Immature natural killer cell (primary cell): Measurements from ENCODE around the gene AFF2. TPM values are rescaled to one million over a fixed set of nuclear protein-coding genes. Genes with fewer than 3 reads are reported as not detected.

Source experiments
- DNase-seq, 3 donors: peaks; one replicate each; pipeline ENCODE4 v3.0.0; 2022; ENCODE audit warnings: mixed read lengths in 1 of 3
- H3K27ac Mint-ChIP-seq, 6 donors: one replicate each; pipeline ENCODE4 v1.8.0; 2020; ENCODE audit warnings: mixed read lengths in 6 of 6, mild to moderate bottlenecking in 5 of 6, inconsistent platforms in 4 of 6, moderate library complexity in 3 of 6
- H3K27me3 Mint-ChIP-seq, 3 donors: one replicate each; pipeline ENCODE4 v1.8.0; 2020 to 2021; ENCODE audit warnings: low read depth in 3 of 3, mild to moderate bottlenecking in 3 of 3, mixed read lengths in 3 of 3, moderate library complexity in 3 of 3, inconsistent platforms in 1 of 3
- H3K36me3 Mint-ChIP-seq, 3 donors: one replicate each; pipeline ENCODE4 v1.8.0; 2020; ENCODE audit warnings: mixed read lengths in 3 of 3, inconsistent platforms in 2 of 3, mild to moderate bottlenecking in 2 of 3
- H3K4me1 Mint-ChIP-seq, 2 donors: one replicate each; pipeline ENCODE4 v1.8.0; 2020; ENCODE audit warnings: inconsistent platforms in 2 of 2, mild to moderate bottlenecking in 2 of 2, mixed read lengths in 2 of 2, moderate library complexity in 1 of 2
- H3K4me3 Mint-ChIP-seq, 5 donors: one replicate each; pipeline ENCODE4 v1.8.0; 2020; ENCODE audit warnings: mild to moderate bottlenecking in 5 of 5, mixed read lengths in 5 of 5, inconsistent platforms in 3 of 5, moderate library complexity in 3 of 5
- H3K9me3 Mint-ChIP-seq, 6 donors: one replicate each; pipeline ENCODE4 v1.8.0; 2020; ENCODE audit warnings: mild to moderate bottlenecking in 6 of 6, mixed read lengths in 6 of 6, inconsistent platforms in 4 of 6, moderate library complexity in 3 of 6
- polyA plus RNA-seq, 3 donors: library from polyadenylated mRNA; unstranded; fragments of 300-500 nt; fragmentation: Illumina TruSeq; gene quantifications; one replicate each; pipeline ENCODE4 v1.2.3, GENCODE V29; 2021

The AFF2 gene
- polyA plus RNA-seq, 3 donors from 2014 or later, result not detected

- H3K4me1 Mint-ChIP-seq, result no peaks in the 10 kb centered on the region
- no peak overlapping the region for H3K27ac Mint-ChIP-seq
- no peaks in the 10 kb centered on the region for H3K36me3 Mint-ChIP-seq
- H3K27me3 Mint-ChIP-seq, result peaks cover 0 to 3% (median 0%) of the 10 kb centered on the region in 3 donors
- no peak for DNase-seq
- H3K4me3 Mint-ChIP-seq, result no peak overlapping the region
- peaks cover 0 to 2% (median 0%) of the 10 kb centered on the region in 6 donors for H3K9me3 Mint-ChIP-seq
Observed at GRCh38 chrX:148940411-148940996, 440.1 kb downstream of the AFF2 start.

GRCh38 chrX:148942754-148943153 lies 442.3 kb downstream of the AFF2 start:
- H3K27me3 Mint-ChIP-seq, result peaks cover 0 to 5% (median 0%) of the 10 kb centered on the region in 3 donors
- no peak overlapping the region for H3K4me3 Mint-ChIP-seq
- H3K27ac Mint-ChIP-seq, result no peak overlapping the region
- DNase-seq, result no peak
- H3K9me3 Mint-ChIP-seq, result peaks cover 0 to 2% (median 0%) of the 10 kb centered on the region in 6 donors
- H3K36me3 Mint-ChIP-seq, result no peaks in the 10 kb centered on the region
- no peaks in the 10 kb centered on the region for H3K4me1 Mint-ChIP-seq

- no peaks in the 10 kb centered on the region for H3K36me3 Mint-ChIP-seq
- H3K27me3 Mint-ChIP-seq, result peaks cover 0 to 5% (median 0%) of the 10 kb centered on the region in 3 donors
- no peak overlapping the region for H3K27ac Mint-ChIP-seq
- no peak overlapping the region for H3K4me3 Mint-ChIP-seq
- no peaks in the 10 kb centered on the region for H3K4me1 Mint-ChIP-seq
- DNase-seq, result no peak
- H3K9me3 Mint-ChIP-seq, result peaks cover 0 to 1% (median 0%) of the 10 kb centered on the region in 6 donors
Observed at GRCh38 chrX:148947399-148947975, 447.1 kb downstream of the AFF2 start.

- H3K27ac Mint-ChIP-seq, result no peak overlapping the region
- no peak for DNase-seq
- no peaks in the 10 kb centered on the region for H3K4me1 Mint-ChIP-seq
- H3K36me3 Mint-ChIP-seq, result no peaks in the 10 kb centered on the region
- no peak overlapping the region for H3K4me3 Mint-ChIP-seq
- H3K27me3 Mint-ChIP-seq, result peaks cover 0 to 7% (median 2%) of the 10 kb centered on the region in 3 donors
- no peaks in the 10 kb centered on the region for H3K9me3 Mint-ChIP-seq
Observed at GRCh38 chrX:148956352-148956751, 455.9 kb downstream of the AFF2 start.

- Mint-ChIP-seq H3K27me3 (peaks cover 0 to 7% (median 2%) of the 10 kb centered on the region in 3 donors), H3K27ac (no peak overlapping the region), H3K4me1 (no peaks in the 10 kb centered on the region), H3K4me3 (no peak overlapping the region), H3K9me3 (peaks cover 0 to 2% (median 0%) of the 10 kb centered on the region in 6 donors), H3K36me3 (no peaks in the 10 kb centered on the region)
- DNase-seq, result no peak
Observed at GRCh38 chrX:148958901-148959300, 458.5 kb downstream of the AFF2 start.

GRCh38 chrX:148960060-148960459 lies 459.6 kb downstream of the AFF2 start:
- no peak overlapping the region for H3K27ac Mint-ChIP-seq
- H3K36me3 Mint-ChIP-seq, result no peaks in the 10 kb centered on the region
- H3K9me3 Mint-ChIP-seq, result peaks cover 0 to 2% (median 0%) of the 10 kb centered on the region in 6 donors

GRCh38 chrX:148961985-148962384 lies 461.6 kb downstream of the AFF2 start:
- peaks cover 0 to 2% (median 0%) of the 10 kb centered on the region in 6 donors for H3K9me3 Mint-ChIP-seq
- H3K36me3 Mint-ChIP-seq, result no peaks in the 10 kb centered on the region

More at GRCh38 chrX:148960060-148960459, 459.6 kb downstream of the AFF2 start:
- peaks cover 0 to 7% (median 2%) of the 10 kb centered on the region in 3 donors for H3K27me3 Mint-ChIP-seq
- no peaks in the 10 kb centered on the region for H3K4me1 Mint-ChIP-seq
- no peak overlapping the region for H3K4me3 Mint-ChIP-seq
- no peak for DNase-seq

GRCh38 chrX:148976571-148977400 lies 476.4 kb downstream of the AFF2 start:
- H3K27ac Mint-ChIP-seq, result no peak overlapping the region
- H3K36me3 Mint-ChIP-seq, result no peaks in the 10 kb centered on the region
- no peaks in the 10 kb centered on the region for H3K9me3 Mint-ChIP-seq
- H3K4me3 Mint-ChIP-seq, result no peak overlapping the region
- no peak for DNase-seq
- H3K27me3 Mint-ChIP-seq, result peaks cover 0 to 2% (median 1%) of the 10 kb centered on the region in 3 donors
- H3K4me1 Mint-ChIP-seq, result no peaks in the 10 kb centered on the region

More at GRCh38 chrX:148961985-148962384, 461.6 kb downstream of the AFF2 start:
- H3K4me1 Mint-ChIP-seq, result no peaks in the 10 kb centered on the region
- peaks cover 0 to 7% (median 2%) of the 10 kb centered on the region in 3 donors for H3K27me3 Mint-ChIP-seq
- no peak overlapping the region for H3K27ac Mint-ChIP-seq
- DNase-seq, result no peak
- H3K4me3 Mint-ChIP-seq, result no peak overlapping the region

- H3K4me3 Mint-ChIP-seq, result no peak overlapping the region
- peaks cover 0 to 1% (median 0%) of the 10 kb centered on the region in 3 donors for H3K27me3 Mint-ChIP-seq
- no peaks in the 10 kb centered on the region for H3K9me3 Mint-ChIP-seq
Observed at GRCh38 chrX:148979786-148980185, 479.4 kb downstream of the AFF2 start.

GRCh38 chrX:148984238-148984637 lies 483.8 kb downstream of the AFF2 start:
- H3K27me3 Mint-ChIP-seq, result peaks cover 0 to 3% (median 2%) of the 10 kb centered on the region in 3 donors
- no peak overlapping the region for H3K27ac Mint-ChIP-seq
- H3K4me3 Mint-ChIP-seq, result no peak overlapping the region
- DNase-seq, result no peak
- no peaks in the 10 kb centered on the region for H3K36me3 Mint-ChIP-seq
- H3K9me3 Mint-ChIP-seq, result peaks cover 0 to 2% (median 0%) of the 10 kb centered on the region in 6 donors
- H3K4me1 Mint-ChIP-seq, result no peaks in the 10 kb centered on the region

More at GRCh38 chrX:148979786-148980185, 479.4 kb downstream of the AFF2 start:
- Mint-ChIP-seq H3K27ac (no peak overlapping the region), H3K36me3 (no peaks in the 10 kb centered on the region), H3K4me1 (no peaks in the 10 kb centered on the region)
- DNase-seq, result no peak

GRCh38 chrX:148991502-148991901 lies 491.1 kb downstream of the AFF2 start:
- DNase-seq, result no peak
- Mint-ChIP-seq H3K9me3 (peaks cover 0 to 2% (median 0%) of the 10 kb centered on the region in 6 donors), H3K4me1 (no peaks in the 10 kb centered on the region), H3K27me3 (peaks cover 0 to 2% (median 0%) of the 10 kb centered on the region in 3 donors), H3K4me3 (no peak overlapping the region), H3K27ac (no peak overlapping the region), H3K36me3 (no peaks in the 10 kb centered on the region)

GRCh38 chrX:148995661-148996060 lies 495.2 kb downstream of the AFF2 start:
- peaks cover 0 to 2% (median 0%) of the 10 kb centered on the region in 3 donors for H3K27me3 Mint-ChIP-seq
- DNase-seq, result no peak
- H3K9me3 Mint-ChIP-seq, result no peaks in the 10 kb centered on the region
- no peaks in the 10 kb centered on the region for H3K4me1 Mint-ChIP-seq
- H3K4me3 Mint-ChIP-seq, result no peak overlapping the region
- H3K27ac Mint-ChIP-seq, result no peak overlapping the region
- no peaks in the 10 kb centered on the region for H3K36me3 Mint-ChIP-seq

- no peak for DNase-seq
- H3K4me3 Mint-ChIP-seq, result no peak overlapping the region
- no peak overlapping the region for H3K27ac Mint-ChIP-seq
- H3K27me3 Mint-ChIP-seq, result peaks cover 0 to 3% (median 2%) of the 10 kb centered on the region in 3 donors
- H3K36me3 Mint-ChIP-seq, result no peaks in the 10 kb centered on the region
- H3K4me1 Mint-ChIP-seq, result no peaks in the 10 kb centered on the region
- no peaks in the 10 kb centered on the region for H3K9me3 Mint-ChIP-seq
Observed at GRCh38 chrX:149002320-149002719, 501.9 kb downstream of the AFF2 start.
